OCI-LY7 (cell line): ENCODE results near the gene TTLL5. TPM values are rescaled to one million over a fixed set of nuclear protein-coding genes. Genes with fewer than 3 reads are reported as not detected.

Experiments
- BruUV-seq: library from RNA; stranded (reverse); fragments of 400-500 nt; replicated peaks from 2 replicates; lab custom pipeline; 2021; lab: Mats Ljungman, UMichigan
- CTCF ChIA-PET: fragments of 300-600 bp; sonication (Branson Sonifier 250); formaldehyde crosslinking; loops from one replicate; lab custom pipeline; 2022; ENCODE audit warnings: antibody characterized with exemption; ENCODE audit not compliant: unreplicated experiment; lab: Charles Lee
- POLR2A ChIA-PET: fragments of 300-600 bp; sonication (Branson Sonifier 250); formaldehyde crosslinking; loops from one replicate; lab custom pipeline; 2022; ENCODE audit warnings: antibody characterized with exemption; lab: Charles Lee
- DNase-seq: peaks from one replicate; pipeline ENCODE4 v3.0.0-alpha.2; 2015; ENCODE audit warnings: low spot score
- H2AFZ ChIP-seq: fragments of 200-600 bp; sonication (generic), shearing (Covaris generic); 2 replicates; pipeline ENCODE4 v1.6.1; 2014; ENCODE audit warnings: mild to moderate bottlenecking, antibody characterized with exemption, low read length, moderate library complexity
- H3K27ac ChIP-seq: fragments of 200-600 bp; sonication (generic); 2 replicates; pipeline ENCODE4 v1.5.1; 2014; ENCODE audit warnings: mixed run types, low read depth, mild to moderate bottlenecking, moderate library complexity, low read length, inconsistent platforms; ENCODE audit not compliant: poor library complexity, severe bottlenecking
- H3K36me3 ChIP-seq: fragments of 200-600 bp; sonication (generic); 2 replicates; pipeline ENCODE4 v1.6.1; 2014; ENCODE audit warnings: mild to moderate bottlenecking, antibody characterized with exemption, low read length, moderate library complexity, mixed read lengths; ENCODE audit not compliant: insufficient read depth
- H3K4me1 ChIP-seq: fragments of 200-600 bp; sonication (generic); 2 replicates; pipeline ENCODE4 v1.5.1; 2014; ENCODE audit warnings: mild to moderate bottlenecking, low read length; ENCODE audit not compliant: insufficient read depth, poor library complexity, severe bottlenecking
- H3K4me2 ChIP-seq: fragments of 200-600 bp; sonication (generic); 2 replicates; pipeline ENCODE4 v1.6.1; 2014; ENCODE audit warnings: mild to moderate bottlenecking, low read length
- H3K4me3 ChIP-seq: fragments of 200-600 bp; sonication (generic); 2 replicates; pipeline ENCODE4 v1.5.1; 2014; ENCODE audit warnings: mild to moderate bottlenecking, low read depth, low read length; ENCODE audit not compliant: poor library complexity, severe bottlenecking
- H3K79me2 ChIP-seq: fragments of 200-600 bp; sonication (generic); 2 replicates; pipeline ENCODE4 v1.6.1; 2016; ENCODE audit warnings: low read depth, mild to moderate bottlenecking, low read length, moderate library complexity, mixed read lengths; ENCODE audit not compliant: insufficient read depth
- H3K9me2 ChIP-seq: fragments of 200-600 bp; sonication (generic); 2 replicates; pipeline ENCODE4 v1.6.1; 2016; ENCODE audit warnings: mild to moderate bottlenecking, low read length, mixed read lengths; ENCODE audit not compliant: insufficient read depth
- H3K9me3 ChIP-seq: fragments of 200-600 bp; sonication (generic); 2 replicates; pipeline ENCODE4 v1.6.1; 2014; ENCODE audit warnings: mild to moderate bottlenecking, mixed run types, low read length, mixed read lengths
- H4K20me1 ChIP-seq: fragments of 200-600 bp; sonication (generic); 2 replicates; pipeline ENCODE4 v1.6.1; 2014; ENCODE audit warnings: mild to moderate bottlenecking, antibody characterized with exemption, low read length, moderate library complexity, mixed read lengths; ENCODE audit not compliant: insufficient read depth
- EZH2phosphoT487 ChIP-seq: fragments of 200-600 bp; sonication (generic); IDR thresholded peaks from 2 replicates; pipeline ENCODE4 v1.6.1; 2018; ENCODE audit warnings: low read depth, borderline replicate concordance, mild to moderate bottlenecking, mixed run types, antibody characterized with exemption, low read length, moderate library complexity, mixed read lengths
- intact Hi-C: fragments of 100-400 bp; cut with micrococcal nuclease; formaldehyde crosslinking; loops from one replicate; pipeline ENCODE4 v1.10.0; 2022; ENCODE audit not compliant: unreplicated experiment
- total RNA-seq, 2 experiments: library from RNA; depleted of rRNA in 1 of 2; stranded (reverse); fragments of >200 nt in 1 of 2; shearing (Covaris generic) in 1 of 2; gene quantifications; 2 replicates each; pipeline ENCODE4 v1.2.3, GENCODE V29; 2014 to 2022
- TF ChIP-seq, protein P1 (sequence below): fragments of 200-600 bp; sonication (generic); conservative IDR thresholded peaks from 2 replicates; pipeline ENCODE4 v1.5.1; 2014; ENCODE audit warnings: mild to moderate bottlenecking, antibody characterized with exemption, low read length, moderate library complexity, mixed read lengths

TTLL5 gene
- total RNA-seq, 2 experiments from 2014 or later: 34.3 to 55.6 TPM

DNA sequence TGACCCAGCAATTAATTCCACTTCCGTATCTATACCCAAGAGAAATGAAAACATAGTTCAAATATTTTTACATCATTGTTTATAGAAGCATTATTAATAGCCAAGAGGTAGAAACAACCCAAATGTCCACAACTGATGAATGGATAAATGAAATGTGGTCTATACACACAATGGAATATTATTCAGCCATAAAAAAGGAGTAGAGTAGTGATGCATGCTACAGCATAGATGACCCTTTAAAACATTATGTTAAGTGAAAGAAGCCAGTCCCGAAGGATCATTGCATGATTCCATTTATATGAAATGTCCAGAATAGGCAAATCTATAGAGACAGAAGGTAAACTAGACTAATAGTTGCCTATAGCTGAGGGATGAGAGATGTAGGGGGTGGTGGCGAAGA is 291.4 kb downstream of the TTLL5 start:
- no TSS peak for BruUV-seq
- POLR2A ChIA-PET: no interaction called here

DNA sequence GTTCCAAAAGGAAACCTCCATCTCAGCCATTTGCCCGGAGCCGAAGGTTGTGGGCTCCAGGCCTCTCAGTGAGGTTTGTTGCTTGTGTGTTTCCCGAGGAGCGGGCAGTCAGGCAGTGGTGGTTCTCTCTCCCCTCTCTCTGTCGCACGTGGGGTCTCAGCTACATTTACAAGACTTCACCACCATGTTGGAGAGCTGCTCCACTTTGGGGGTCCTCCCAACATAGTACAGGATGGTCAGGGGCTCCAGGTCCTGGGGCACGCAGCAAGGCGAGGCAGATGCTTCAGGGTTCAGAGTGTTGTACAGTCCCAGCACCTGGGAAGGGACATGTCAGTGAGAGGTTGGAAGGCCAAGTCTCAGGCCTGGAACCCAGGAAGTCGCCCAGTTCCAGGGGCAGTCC is 298.0 kb downstream of the TTLL5 start:
- DNase-seq: no peak
- intact Hi-C loops: no loop called here
- CTCF ChIA-PET: no interaction called here

More for the DNA sequence above, 291.4 kb downstream of the TTLL5 start:
- H2AFZ ChIP-seq: no peak overlapping the region
- TF ChIP-seq, protein P1, sequence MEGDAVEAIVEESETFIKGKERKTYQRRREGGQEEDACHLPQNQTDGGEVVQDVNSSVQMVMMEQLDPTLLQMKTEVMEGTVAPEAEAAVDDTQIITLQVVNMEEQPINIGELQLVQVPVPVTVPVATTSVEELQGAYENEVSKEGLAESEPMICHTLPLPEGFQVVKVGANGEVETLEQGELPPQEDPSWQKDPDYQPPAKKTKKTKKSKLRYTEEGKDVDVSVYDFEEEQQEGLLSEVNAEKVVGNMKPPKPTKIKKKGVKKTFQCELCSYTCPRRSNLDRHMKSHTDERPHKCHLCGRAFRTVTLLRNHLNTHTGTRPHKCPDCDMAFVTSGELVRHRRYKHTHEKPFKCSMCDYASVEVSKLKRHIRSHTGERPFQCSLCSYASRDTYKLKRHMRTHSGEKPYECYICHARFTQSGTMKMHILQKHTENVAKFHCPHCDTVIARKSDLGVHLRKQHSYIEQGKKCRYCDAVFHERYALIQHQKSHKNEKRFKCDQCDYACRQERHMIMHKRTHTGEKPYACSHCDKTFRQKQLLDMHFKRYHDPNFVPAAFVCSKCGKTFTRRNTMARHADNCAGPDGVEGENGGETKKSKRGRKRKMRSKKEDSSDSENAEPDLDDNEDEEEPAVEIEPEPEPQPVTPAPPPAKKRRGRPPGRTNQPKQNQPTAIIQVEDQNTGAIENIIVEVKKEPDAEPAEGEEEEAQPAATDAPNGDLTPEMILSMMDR: no peak
- no peak for TF ChIP-seq EZH2phosphoT487
- intact Hi-C loops: loop anchor here (5.0 kb wide), 1 partner anchor 35 kb away; no protein-coding TSS in a partner anchor
- H3K36me3 ChIP-seq: no peaks in the 10 kb centered on the region
- no peaks in the 10 kb centered on the region for H4K20me1 ChIP-seq
- H3K4me3 ChIP-seq: no peak overlapping the region
- no peaks in the 10 kb centered on the region for H3K79me2 ChIP-seq
- no peaks in the 10 kb centered on the region for H3K4me1 ChIP-seq
- H3K9me2 ChIP-seq: no peaks in the 10 kb centered on the region
- CTCF ChIA-PET: no interaction called here
- H3K4me2 ChIP-seq: no peak overlapping the region
- no peaks in the 10 kb centered on the region for H3K9me3 ChIP-seq
- no peak overlapping the region for H3K27ac ChIP-seq
- DNase-seq: no peak

More for the DNA sequence above, 298.0 kb downstream of the TTLL5 start:
- POLR2A ChIA-PET: interaction anchor here (0.7 kb wide), 1 partner anchor 273 kb away, joined by 3 read pairs; no protein-coding TSS in a partner anchor
- Histone ChIP-seq H3K4me1 (peaks cover 32% of the 10 kb centered on the region), H3K4me3 (no peak overlapping the region), H4K20me1 (no peaks in the 10 kb centered on the region), H3K36me3 (no peaks in the 10 kb centered on the region; the same call in 1 of the 2 replicates), H3K9me3 (no peaks in the 10 kb centered on the region), H3K79me2 (no peaks in the 10 kb centered on the region), H3K9me2 (no peaks in the 10 kb centered on the region), H3K4me2 (no peak overlapping the region), H3K27ac (peak overlapping the region; percentile 85), H2AFZ (no peak overlapping the region)
- no TSS peak for BruUV-seq
- TF ChIP-seq, protein P1: no peak
- no peak for TF ChIP-seq EZH2phosphoT487
